Small intestine (tissue), 7 donors: ENCODE data around the gene RAE1. TPM values are rescaled to one million over a fixed set of nuclear protein-coding genes. Genes with fewer than 3 reads are reported as not detected.

Experiments used
- DNase-seq, 2 donors: peaks; one replicate each; pipeline versions ENCODE4 v3.0.0 to v3.0.0-alpha.2; 2013
- FAIRE-seq: peaks from 2 replicates; lab custom pipeline; 2012; peaks lifted over from hg19 to GRCh38; lab: Jason Lieb, UNC
- H3K27ac ChIP-seq, 3 donors: one replicate each; pipeline ENCODE4 v1.5.1; 2013; ENCODE audit warnings: low read length in 2 of 3, mild to moderate bottlenecking in 2 of 3, control low read depth in 1 of 3, inconsistent platforms in 1 of 3, low read depth in 1 of 3, moderate library complexity in 1 of 3
- H3K27me3 ChIP-seq, 3 donors: one replicate each; pipeline ENCODE4 v1.6.1; 2013; ENCODE audit warnings: low read length in 3 of 3, inconsistent platforms in 1 of 3; ENCODE audit not compliant: control insufficient read depth in 3 of 3, insufficient read depth in 3 of 3
- H3K36me3 ChIP-seq, 3 donors: one replicate each; pipeline ENCODE4 v1.6.1; 2013; ENCODE audit warnings: low read length in 3 of 3, inconsistent platforms in 1 of 3, low read depth in 1 of 3, mild to moderate bottlenecking in 1 of 3, moderate library complexity in 1 of 3; ENCODE audit not compliant: control insufficient read depth in 3 of 3, insufficient read depth in 2 of 3
- H3K4me1 ChIP-seq, 3 donors: one replicate each; pipeline ENCODE4 v1.6.1; 2013; ENCODE audit warnings: low read length in 2 of 3, inconsistent platforms in 1 of 3, low read depth in 1 of 3, mild to moderate bottlenecking in 1 of 3, moderate library complexity in 1 of 3; ENCODE audit not compliant: control insufficient read depth in 3 of 3, insufficient read depth in 2 of 3
- H3K4me3 ChIP-seq, 3 donors: one replicate each; pipeline ENCODE4 v1.5.1; 2013; ENCODE audit warnings: low read length in 3 of 3, control low read depth in 1 of 3, inconsistent platforms in 1 of 3, low read depth in 1 of 3, mild to moderate bottlenecking in 1 of 3, moderate library complexity in 1 of 3
- H3K9me3 ChIP-seq, 2 donors: one replicate each; pipeline ENCODE4 v1.6.1; 2013; ENCODE audit warnings: low read depth in 1 of 2, low read length in 1 of 2; ENCODE audit not compliant: control insufficient read depth in 2 of 2, insufficient read depth in 1 of 2
- WGBS, 3 donors: extraction: QIAGEN DNeasy Blood & Tissue Kit; methylation state at CpG; one replicate each; pipeline ENCODE4 v1.1.7; 2013; 5-methylcytosine and 5-hydroxymethylcytosine counted together
- polyA plus RNA-seq, 4 donors: library from polyadenylated mRNA; stranded (reverse) in 3 of 4; unstranded in 1 of 4; fragments of 200-250 nt in 3 of 4; fragments of 120-200 nt in 1 of 4; gene quantifications; one replicate each; pipeline versions ENCODE4 v1.2.1 to v1.2.3, GENCODE V29; 2013
- donor health status: healthy with polysubstance abuse.
- donor health status: control.
- donor health status: control.
- donor health status: Bipolar disorder and iron deficiency.
- donor health status: healthy.

Gene RAE1
- polyA plus RNA-seq, 4 donors, result 15.7 to 37.0 (median 18.6) TPM

GRCh38 chr20:57370316-57370715, 19.3 kb downstream of the RAE1 start:
- DNase-seq (no peak), FAIRE-seq (no peak)
- Histone ChIP-seq H3K27me3 (no peaks in the 10 kb centered on the region), H3K4me1 (no peaks in the 10 kb centered on the region), H3K9me3 (no peaks in the 10 kb centered on the region), H3K27ac (no peak overlapping the region), H3K36me3 (peaks cover 25 to 62% (median 38%) of the 10 kb centered on the region in 3 donors), H3K4me3 (no peak overlapping the region)
- 94 to 97% (median 96%) methylated on average over 9 of the region's 9 CpGs for WGBS, 3 donors

GRCh38 chr20:57371363-57371762, 20.3 kb downstream of the RAE1 start:
- H3K4me1 ChIP-seq, result no peaks in the 10 kb centered on the region
- WGBS, 3 donors, result 93 to 98% (median 93%) methylated on average over 4 of the region's 4 CpGs
- no peaks in the 10 kb centered on the region for H3K9me3 ChIP-seq
- peaks cover 17 to 63% (median 37%) of the 10 kb centered on the region in 3 donors for H3K36me3 ChIP-seq
- DNase-seq, result no peak
- H3K27me3 ChIP-seq, result no peaks in the 10 kb centered on the region
- no peak for FAIRE-seq
- no peak overlapping the region for H3K4me3 ChIP-seq
- no peak overlapping the region for H3K27ac ChIP-seq

GRCh38 chr20:57372157-57372556, 21.1 kb downstream of the RAE1 start:
- WGBS, 3 donors, result 80 to 87% (median 87%) methylated on average over 9 of the region's 9 CpGs
- Histone ChIP-seq H3K27ac (no peak overlapping the region), H3K4me3 (no peak overlapping the region), H3K27me3 (no peaks in the 10 kb centered on the region), H3K36me3 (peaks cover 19 to 67% (median 37%) of the 10 kb centered on the region in 3 donors), H3K4me1 (no peaks in the 10 kb centered on the region), H3K9me3 (no peaks in the 10 kb centered on the region)
- FAIRE-seq, result no peak
- DNase-seq, result no peak

- H3K36me3 ChIP-seq, result peaks cover 20 to 67% (median 38%) of the 10 kb centered on the region in 3 donors
- no peak for DNase-seq
- no peaks in the 10 kb centered on the region for H3K4me1 ChIP-seq
- no peaks in the 10 kb centered on the region for H3K27me3 ChIP-seq
- no peak overlapping the region for H3K4me3 ChIP-seq
- FAIRE-seq, result no peak
- no peak overlapping the region for H3K27ac ChIP-seq
- WGBS, 3 donors, result 90 to 93% (median 92%) methylated on average over 25 of the region's 25 CpGs
- no peaks in the 10 kb centered on the region for H3K9me3 ChIP-seq
These were observed 21.7 kb downstream of the RAE1 start for GRCh38 chr20:57372581-57373350.

- DNase-seq (no peak), FAIRE-seq (no peak)
- Histone ChIP-seq H3K27ac (no peak overlapping the region), H3K27me3 (no peaks in the 10 kb centered on the region), H3K36me3 (peaks cover 16 to 67% (median 35%) of the 10 kb centered on the region in 3 donors), H3K4me3 (no peak overlapping the region), H3K9me3 (no peaks in the 10 kb centered on the region), H3K4me1 (no peaks in the 10 kb centered on the region)
- 72 to 86% (median 80%) methylated on average over 12 of the region's 12 CpGs for WGBS, 3 donors
These were observed 23.4 kb downstream of the RAE1 start for GRCh38 chr20:57374343-57374930.

- 81 to 92% (median 90%) methylated on average over 14 of the region's 14 CpGs for WGBS, 3 donors
- no peaks in the 10 kb centered on the region for H3K9me3 ChIP-seq
- H3K4me1 ChIP-seq, result no peaks in the 10 kb centered on the region
- no peaks in the 10 kb centered on the region for H3K27me3 ChIP-seq
- H3K4me3 ChIP-seq, result no peak overlapping the region
- H3K27ac ChIP-seq, result peak overlapping the region in 1 of 3 donors; percentile 42
- H3K36me3 ChIP-seq, result peaks cover 16 to 61% (median 35%) of the 10 kb centered on the region in 3 donors
- FAIRE-seq, result no peak
- no peak for DNase-seq
These were observed 24.0 kb downstream of the RAE1 start for GRCh38 chr20:57374931-57375651.

GRCh38 chr20:57375652-57376230, 24.7 kb downstream of the RAE1 start:
- peak overlapping the region in 1 of 3 donors; percentile 42 for H3K27ac ChIP-seq
- H3K4me1 ChIP-seq, result no peaks in the 10 kb centered on the region
- FAIRE-seq, result no peak
- no peak overlapping the region for H3K4me3 ChIP-seq
- no peak for DNase-seq
- H3K27me3 ChIP-seq, result no peaks in the 10 kb centered on the region
- peaks cover 12 to 61% (median 33%) of the 10 kb centered on the region in 3 donors for H3K36me3 ChIP-seq
- H3K9me3 ChIP-seq, result no peaks in the 10 kb centered on the region
- 88 to 95% (median 94%) methylated on average over 10 of the region's 10 CpGs for WGBS, 3 donors

GRCh38 chr20:57377350-57377749, 26.3 kb downstream of the RAE1 start:
- no peak for DNase-seq
- no peaks in the 10 kb centered on the region for H3K27me3 ChIP-seq
- no peaks in the 10 kb centered on the region for H3K9me3 ChIP-seq
- FAIRE-seq, result no peak
- WGBS, 3 donors, result 83 to 90% (median 86%) methylated on average over 13 of the region's 13 CpGs
- H3K4me1 ChIP-seq, result no peaks in the 10 kb centered on the region
- peaks cover 9 to 58% (median 27%) of the 10 kb centered on the region in 3 donors for H3K36me3 ChIP-seq
- no peak overlapping the region for H3K4me3 ChIP-seq
- H3K27ac ChIP-seq, result no peak overlapping the region
